Gastroesophageal sphincter (tissue), 4 donors: ENCODE measurements around the gene ITGA11. TPM values are rescaled to one million over a fixed set of nuclear protein-coding genes. Genes with fewer than 3 reads are reported as not detected.
A peak's percentile ranks its signal among the peaks of the same experiment; 100 is the strongest.

ENCODE experiments used
- ATAC-seq: fragments of 150-250 bp; one replicate; pipeline ENCODE4 v1.9.1; 2016; ENCODE audit warnings: mild to moderate bottlenecking, moderate library complexity
- H3K27ac ChIP-seq, 4 donors: fragments of 200-600 bp; sonication (generic) in 3 of 4; 1 replicate in 3 of 4; 2 replicates in 1 of 4; pipeline ENCODE4 v1.5.1; 2016 to 2019
- H3K27me3 ChIP-seq: fragments of 200-600 bp; sonication (generic); one replicate; pipeline ENCODE4 v1.5.1; 2019
- H3K36me3 ChIP-seq, 2 donors: fragments of 200-600 bp; sonication (generic); one replicate each; pipeline ENCODE4 v1.5.1; 2019; ENCODE audit warnings: control low read depth in 1 of 2
- H3K4me1 ChIP-seq, 3 donors: fragments of 200-600 bp; sonication (generic); 1 replicate in 2 of 3; 2 replicates in 1 of 3; pipeline ENCODE4 v1.5.1; 2016 to 2019; ENCODE audit warnings: control low read depth in 2 of 3
- H3K4me3 ChIP-seq, 2 donors: fragments of 200-600 bp; sonication (generic); one replicate each; pipeline ENCODE4 v1.5.1; 2019; ENCODE audit warnings: mild to moderate bottlenecking in 1 of 2, moderate library complexity in 1 of 2
- H3K9me3 ChIP-seq, 3 donors: fragments of 200-600 bp; sonication (generic); one replicate each; pipeline ENCODE4 v1.5.1; 2017 to 2019; ENCODE audit warnings: control low read depth in 2 of 3
- EP300 ChIP-seq: sonication (generic); formaldehyde crosslinking; IDR thresholded peaks from one replicate; pipeline ENCODE4 v1.6.1; 2017; ENCODE audit warnings: antibody characterized with exemption, mild to moderate bottlenecking
- POLR2A ChIP-seq, 2 donors: fragments of 450-650 bp; IDR thresholded peaks; one replicate each; pipeline ENCODE4 v1.6.1; 2017; ENCODE audit warnings: antibody characterized with exemption in 2 of 2, mild to moderate bottlenecking in 2 of 2, moderate library complexity in 1 of 2
- POLR2AphosphoS5 ChIP-seq: sonication (generic); formaldehyde crosslinking; IDR thresholded peaks from one replicate; pipeline ENCODE4 v1.6.1; 2017; ENCODE audit warnings: antibody characterized with exemption
- WGBS, 2 donors: methylation state at CpG; one replicate each; pipeline ENCODE4 v1.1.5; 2018; ENCODE audit warnings: low coverage in 1 of 2; 5-methylcytosine and 5-hydroxymethylcytosine counted together
- total RNA-seq, 4 donors: library from RNA; depleted of rRNA; stranded (reverse); fragments of >200 nt; gene quantifications; one replicate each; pipeline ENCODE4 v1.1.0, GENCODE V29; 2016
- TF ChIP-seq, protein P1 (sequence below), 4 experiments: fragments of 200-600 bp in 2 of 4; fragments of 450-650 bp in 2 of 4; sonication (generic) in 1 of 4; IDR thresholded peaks; one replicate each; pipeline ENCODE4 v1.5.1; 2017 to 2019; ENCODE audit warnings: antibody characterized with exemption in 4 of 4, mild to moderate bottlenecking in 2 of 4, moderate library complexity in 2 of 4

Gene ITGA11
- total RNA-seq, 4 donors from 2014 or later = 3.8 to 9.5 (median 6.7) TPM

DNA sequence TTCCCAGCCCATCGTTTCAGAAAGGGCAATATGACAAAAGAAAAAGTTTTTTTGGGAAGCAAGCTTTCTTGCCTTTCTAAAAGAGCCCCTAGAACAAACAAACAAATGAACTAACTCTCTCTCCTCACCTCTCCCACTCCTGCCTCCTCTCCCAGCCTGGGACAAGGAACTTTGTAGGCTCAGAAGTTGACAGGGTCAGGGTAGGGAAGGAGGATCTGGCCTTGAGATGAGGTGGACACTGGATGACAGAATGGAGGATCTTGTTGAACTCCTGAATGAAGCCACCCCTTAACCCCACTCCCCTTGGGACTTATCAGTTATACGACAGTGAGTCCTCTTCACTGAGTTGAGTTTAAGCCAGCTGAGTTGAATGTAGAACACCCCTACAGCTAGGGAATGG lies 1.6 kb upstream of the ITGA11 start:
- ATAC-seq = no peak
- peaks cover 85% of the 10 kb centered on the region for H3K27me3 ChIP-seq
- no peaks in the 10 kb centered on the region for H3K9me3 ChIP-seq
- no peaks in the 10 kb centered on the region for H3K36me3 ChIP-seq
- WGBS, 2 donors = 20 to 33% methylated on average over 1 of the region's 2 CpGs
- no peak overlapping the region for H3K4me3 ChIP-seq
- peaks cover 0 to 21% (median 10%) of the 10 kb centered on the region in 3 donors for H3K4me1 ChIP-seq
- H3K27ac ChIP-seq = no peak overlapping the region
- TF ChIP-seq POLR2AphosphoS5 (no peak), EP300 (no peak), POLR2A (IDR thresholded peaks at IDR 0.05) (no peak)
- TF ChIP-seq, protein P1, sequence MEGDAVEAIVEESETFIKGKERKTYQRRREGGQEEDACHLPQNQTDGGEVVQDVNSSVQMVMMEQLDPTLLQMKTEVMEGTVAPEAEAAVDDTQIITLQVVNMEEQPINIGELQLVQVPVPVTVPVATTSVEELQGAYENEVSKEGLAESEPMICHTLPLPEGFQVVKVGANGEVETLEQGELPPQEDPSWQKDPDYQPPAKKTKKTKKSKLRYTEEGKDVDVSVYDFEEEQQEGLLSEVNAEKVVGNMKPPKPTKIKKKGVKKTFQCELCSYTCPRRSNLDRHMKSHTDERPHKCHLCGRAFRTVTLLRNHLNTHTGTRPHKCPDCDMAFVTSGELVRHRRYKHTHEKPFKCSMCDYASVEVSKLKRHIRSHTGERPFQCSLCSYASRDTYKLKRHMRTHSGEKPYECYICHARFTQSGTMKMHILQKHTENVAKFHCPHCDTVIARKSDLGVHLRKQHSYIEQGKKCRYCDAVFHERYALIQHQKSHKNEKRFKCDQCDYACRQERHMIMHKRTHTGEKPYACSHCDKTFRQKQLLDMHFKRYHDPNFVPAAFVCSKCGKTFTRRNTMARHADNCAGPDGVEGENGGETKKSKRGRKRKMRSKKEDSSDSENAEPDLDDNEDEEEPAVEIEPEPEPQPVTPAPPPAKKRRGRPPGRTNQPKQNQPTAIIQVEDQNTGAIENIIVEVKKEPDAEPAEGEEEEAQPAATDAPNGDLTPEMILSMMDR (IDR thresholded peaks at IDR 0.05) = no peak

DNA sequence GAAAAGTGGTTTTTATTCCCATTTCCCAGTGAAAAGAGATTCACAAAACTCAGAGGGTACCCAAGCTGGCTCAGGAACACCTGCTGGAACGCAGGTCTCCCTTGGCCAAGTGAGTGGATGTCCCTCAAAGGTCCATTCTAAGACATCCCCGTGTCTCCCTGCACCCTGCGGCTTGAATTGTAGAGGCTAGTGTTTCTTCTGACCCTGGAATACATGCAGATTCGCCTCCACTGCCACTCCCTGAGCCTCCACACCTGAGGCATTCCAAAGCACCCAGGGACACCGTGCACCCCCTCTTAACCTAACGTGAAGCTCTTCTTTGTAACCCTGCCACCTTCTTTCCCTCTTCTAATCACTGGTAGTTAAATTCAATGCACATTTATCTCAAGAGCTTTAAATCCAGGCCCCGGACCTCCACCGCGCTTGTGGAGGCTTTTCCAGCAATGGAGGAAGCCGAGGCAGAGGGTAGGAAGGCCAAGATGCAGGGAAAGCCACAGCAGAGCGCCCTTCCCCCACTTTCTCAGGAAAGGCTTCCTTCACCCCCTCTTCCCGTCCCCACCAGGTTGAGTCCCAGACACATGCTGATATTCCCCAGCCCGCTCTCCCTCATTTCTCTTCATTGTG lies 590 bp upstream of the ITGA11 start:
- no peak for ATAC-seq
- no peak for TF ChIP-seq POLR2A (IDR thresholded peaks at IDR 0.05)
- TF ChIP-seq, protein P1 (IDR thresholded peaks at IDR 0.05) = no peak
- TF ChIP-seq POLR2AphosphoS5 = no peak
- no peak for TF ChIP-seq EP300
- Histone ChIP-seq H3K27me3 (peaks cover 78% of the 10 kb centered on the region), H3K4me1 (peaks cover 0 to 21% (median 10%) of the 10 kb centered on the region in 3 donors), H3K36me3 (no peaks in the 10 kb centered on the region), H3K4me3 (peak overlapping the region in 1 of 2 donors; percentile 56), H3K27ac (peak overlapping the region in 2 of 4 donors; percentile 69 to 76), H3K9me3 (no peaks in the 10 kb centered on the region)
- WGBS, 2 donors = 60 to 63% methylated on average over 5 to 13 of the region's 13 CpGs

DNA sequence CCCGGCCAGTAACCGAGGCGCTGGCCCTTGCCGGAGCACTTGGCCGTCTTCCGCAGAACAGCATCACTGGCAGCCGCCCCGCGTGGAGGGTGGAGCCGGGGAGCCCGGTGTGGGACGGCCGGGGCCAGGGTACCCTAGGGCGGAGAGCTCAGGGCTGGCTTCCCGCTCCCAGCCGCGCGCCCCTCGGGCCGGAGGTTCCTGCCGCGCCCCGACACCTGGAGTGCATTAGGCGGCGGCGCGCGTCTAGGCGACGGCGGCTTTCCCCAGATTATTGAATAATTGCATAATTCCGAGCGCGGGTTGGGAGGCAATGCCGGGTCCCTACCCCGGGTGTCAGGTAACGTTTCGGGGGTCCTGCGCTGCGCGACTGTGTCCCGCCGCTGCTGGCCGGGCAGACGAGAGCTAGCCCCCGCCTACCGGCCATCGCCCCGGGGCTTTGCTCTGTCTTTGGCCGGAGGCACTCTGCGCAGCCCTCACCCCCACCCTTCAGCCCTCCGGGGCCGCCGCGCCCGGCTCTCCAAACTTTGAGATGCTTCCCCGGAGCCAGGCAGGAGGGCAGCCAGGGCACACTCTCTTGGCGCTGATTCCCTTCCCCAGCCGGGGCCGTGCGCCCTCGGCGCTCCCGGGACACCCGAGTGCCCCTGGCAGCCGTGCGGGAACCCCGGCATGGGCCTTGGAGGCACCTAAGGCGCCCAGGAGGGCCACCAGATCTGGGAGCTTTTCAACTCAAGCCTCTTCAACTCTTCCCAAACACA lies 749 bp downstream of the ITGA11 start:
- H3K4me1 ChIP-seq = peaks cover 0 to 21% (median 10%) of the 10 kb centered on the region in 3 donors
- TF ChIP-seq POLR2A (IDR thresholded peaks at IDR 0.05) = peak in 1 of 2 donors; percentile 10
- TF ChIP-seq, protein P1 (IDR thresholded peaks at IDR 0.05) = no peak
- H3K36me3 ChIP-seq = no peaks in the 10 kb centered on the region
- H3K9me3 ChIP-seq = no peaks in the 10 kb centered on the region
- peak; percentile 54 for ATAC-seq
- peak overlapping the region in 3 of 4 donors; percentile 57 to 76 (median 69) for H3K27ac ChIP-seq
- WGBS, 2 donors = no CpG with 5 or more reads among the region's 69 CpGs
- peaks cover 69% of the 10 kb centered on the region for H3K27me3 ChIP-seq
- H3K4me3 ChIP-seq = peak overlapping the region; percentile 21 to 56

DNA sequence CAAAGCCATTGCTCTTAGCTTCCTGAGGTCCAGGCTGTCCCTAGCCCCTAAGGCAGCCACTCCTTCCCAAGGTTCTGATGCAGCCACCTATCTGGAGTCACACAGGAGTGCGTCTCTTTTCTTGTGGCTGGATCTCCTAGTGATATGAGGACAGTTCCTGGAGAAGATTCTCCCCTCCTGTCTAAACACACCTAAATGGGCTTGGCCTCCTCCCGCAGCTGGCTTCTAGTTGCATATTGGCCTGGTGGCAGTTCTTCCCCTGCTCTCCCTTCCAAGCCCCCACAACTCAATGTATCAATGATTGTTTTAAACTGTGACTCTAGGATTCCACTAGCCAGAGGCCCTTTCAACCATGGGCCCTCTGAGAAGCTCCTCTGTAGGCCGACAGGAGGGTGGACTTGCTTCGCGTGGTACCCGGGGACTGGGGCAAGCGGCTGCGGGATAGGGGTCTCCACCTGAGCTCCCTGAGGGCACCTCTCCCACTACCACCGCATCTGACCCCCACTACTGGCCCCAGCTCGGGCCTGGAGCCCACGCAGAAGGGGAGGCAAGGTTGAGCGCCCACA lies 1.4 kb downstream of the ITGA11 start:
- no peak for TF ChIP-seq EP300
- TF ChIP-seq POLR2A (IDR thresholded peaks at IDR 0.05) = no peak
- TF ChIP-seq, protein P1 (IDR thresholded peaks at IDR 0.05) = no peak
- no peak for TF ChIP-seq POLR2AphosphoS5
- Histone ChIP-seq H3K27ac (peak overlapping the region in 3 of 4 donors; percentile 57 to 76 (median 69)), H3K36me3 (no peaks in the 10 kb centered on the region), H3K4me3 (peak overlapping the region in 1 of 2 donors; percentile 56), H3K9me3 (no peaks in the 10 kb centered on the region), H3K4me1 (peaks cover 0 to 21% (median 10%) of the 10 kb centered on the region in 3 donors), H3K27me3 (peaks cover 65% of the 10 kb centered on the region)
- WGBS, 2 donors = 76 to 100% methylated on average over 2 to 3 of the region's 12 CpGs
- ATAC-seq = no peak
